Keratinocyte (primary cell): ENCODE measurements around the gene RBPJ. TPM values are rescaled to one million over a fixed set of nuclear protein-coding genes. Genes with fewer than 3 reads are reported as not detected.

Source experiments
- DNase-seq: peaks from one replicate; pipeline ENCODE4 v3.0.0-alpha.2; 2011; ENCODE audit warnings: low read depth, missing footprints, low spot score
- FAIRE-seq: peaks from 2 replicates; lab custom pipeline; 2011; peaks lifted over from hg19 to GRCh38; lab: Jason Lieb, UNC
- H2AFZ ChIP-seq: 2 replicates; pipeline ENCODE4 v1.6.0; 2012; ENCODE audit warnings: low read length, control low read depth, inconsistent platforms; ENCODE audit not compliant: control insufficient read depth
- H3K27ac ChIP-seq: 2 replicates; pipeline ENCODE4 v1.5.1; 2011; ENCODE audit warnings: low read length; ENCODE audit not compliant: control insufficient read depth, insufficient read depth
- H3K27me3 ChIP-seq: 3 replicates; pipeline ENCODE4 v1.6.0; 2011; ENCODE audit warnings: low read length; ENCODE audit not compliant: control insufficient read depth, insufficient read depth; ENCODE audit errors: extremely low read depth
- H3K36me3 ChIP-seq, 2 experiments: 2 replicates in 1 of 2; 3 replicates in 1 of 2; pipeline ENCODE4 v1.5.1; 2011; ENCODE audit warnings: low read length in 2 of 2, mild to moderate bottlenecking in 1 of 2; ENCODE audit not compliant: control insufficient read depth in 2 of 2, insufficient read depth in 2 of 2; ENCODE audit errors: extremely low read depth in 1 of 2
- H3K4me1 ChIP-seq: 3 replicates; pipeline ENCODE4 v1.5.1; 2011; ENCODE audit warnings: low read length; ENCODE audit not compliant: control insufficient read depth, insufficient read depth; ENCODE audit errors: extremely low read depth
- H3K4me2 ChIP-seq: 3 replicates; pipeline ENCODE4 v1.6.0; 2011; ENCODE audit warnings: low read depth, low read length; ENCODE audit not compliant: control insufficient read depth, insufficient read depth; ENCODE audit errors: extremely low read depth
- H3K4me3 ChIP-seq, 3 experiments: fragments of 200-600 bp in 1 of 3; sonication (generic) in 1 of 3; 2 replicates in 2 of 3; 3 replicates in 1 of 3; pipeline ENCODE4 v1.5.1; 2011 to 2016; ENCODE audit warnings: low read length in 3 of 3, mild to moderate bottlenecking in 3 of 3, control low read depth in 2 of 3, inconsistent platforms in 1 of 3, low read depth in 1 of 3, mixed read lengths in 1 of 3, mixed run types in 1 of 3, moderate library complexity in 1 of 3; ENCODE audit not compliant: control insufficient read depth in 2 of 3, insufficient read depth in 2 of 3; ENCODE audit errors: extremely low read depth in 1 of 3
- H3K79me2 ChIP-seq: 2 replicates; pipeline ENCODE4 v1.6.0; 2012; ENCODE audit warnings: low read length; ENCODE audit not compliant: control insufficient read depth, insufficient read depth
- H3K9ac ChIP-seq: 3 replicates; pipeline ENCODE4 v1.6.0; 2011; ENCODE audit warnings: low read length; ENCODE audit not compliant: control insufficient read depth, insufficient read depth; ENCODE audit errors: extremely low read depth
- H3K9me1 ChIP-seq: 3 replicates; pipeline ENCODE4 v1.6.0; 2011; ENCODE audit warnings: low read length; ENCODE audit not compliant: control insufficient read depth, insufficient read depth; ENCODE audit errors: extremely low read depth
- H3K9me3 ChIP-seq: 2 replicates; pipeline ENCODE4 v1.5.1; 2012; ENCODE audit warnings: low read depth, low read length; ENCODE audit not compliant: control insufficient read depth
- H4K20me1 ChIP-seq: 3 replicates; pipeline ENCODE4 v1.6.0; 2011; ENCODE audit warnings: low read length; ENCODE audit not compliant: control insufficient read depth, insufficient read depth; ENCODE audit errors: extremely low read depth
- EZH2 ChIP-seq: IDR thresholded peaks from one replicate; pipeline ENCODE4 v1.6.1; 2012; ENCODE audit warnings: inconsistent platforms, mild to moderate bottlenecking, low read length, moderate library complexity
- dilution Hi-C: fragments of 300-500 bp; cut with MboI; formaldehyde crosslinking; loops from one replicate; pipeline ENCODE4 v1.7.0; 2020; ENCODE audit warnings: low sequenced_read_pairs; ENCODE audit not compliant: extremely low pct_ligation_motif_present
- polyA plus RNA-seq, 5 experiments: library from polyadenylated mRNA; depleted of rRNA in 3 of 5; stranded (reverse) in 3 of 5; stranded (forward) in 1 of 5; unstranded in 1 of 5; fragments of >200 nt; gene quantifications; 1 replicate in 1 of 5; 2 replicates in 3 of 5; 3 replicates in 1 of 5; pipeline versions ENCODE4 v1.2.1 to v1.2.3, GENCODE V29; 2011 to 2012; ENCODE audit warnings: missing spikeins in 2 of 5, low read depth in 1 of 5, low replicate concordance in 1 of 5
- TF ChIP-seq, protein P1 (sequence below), 3 experiments: IDR thresholded peaks in 1 of 3; conservative IDR thresholded peaks in 1 of 3; optimal IDR thresholded peaks in 1 of 3; 2 replicates in 2 of 3; 3 replicates in 1 of 3; pipeline versions ENCODE3 to v1.5.1; 2011; ENCODE audit warnings: low read length in 3 of 3, mild to moderate bottlenecking in 3 of 3, moderate library complexity in 2 of 3, control low read depth in 1 of 3, inconsistent platforms in 1 of 3; ENCODE audit not compliant: insufficient read depth in 2 of 3; ENCODE audit errors: extremely low read depth in 1 of 3

RBPJ gene
- polyA plus RNA-seq, 1 donor (not counting 4 experiments of a cell fraction or from before 2014, with no cell fraction given): 38.0 TPM

DNA sequence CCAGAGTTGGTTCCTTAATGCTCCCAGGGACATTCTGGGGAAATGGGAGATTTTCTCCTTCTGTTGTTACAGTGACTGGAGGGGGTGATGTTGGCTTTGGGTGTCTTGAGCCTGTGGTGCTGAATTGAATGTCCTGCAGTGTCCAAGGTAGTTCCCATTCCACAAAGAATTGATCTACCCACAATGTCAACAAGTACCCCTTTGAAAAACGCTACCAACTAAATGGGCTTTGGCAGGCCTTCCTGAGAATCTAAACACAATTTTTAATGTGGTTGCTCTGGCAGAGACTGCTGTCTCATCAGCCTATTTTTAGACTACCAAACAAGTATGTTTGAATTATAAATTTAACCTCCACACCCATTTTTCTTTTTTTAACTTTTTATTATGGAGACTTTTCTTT lies 100.1 kb downstream of the RBPJ start:
- dilution Hi-C loops: no loop called here
- Histone ChIP-seq H3K4me2 (no peak overlapping the region), H3K27me3 (no peaks in the 10 kb centered on the region), H3K9me1 (no peaks in the 10 kb centered on the region), H3K79me2 (no peaks in the 10 kb centered on the region), H2AFZ (no peak overlapping the region), H3K9me3 (no peaks in the 10 kb centered on the region), H3K36me3 (peaks cover 0 to 3% of the 10 kb centered on the region in 2 experiments), H3K4me3 (no peak overlapping the region), H3K9ac (no peak overlapping the region), H3K27ac (no peak overlapping the region), H3K4me1 (no peaks in the 10 kb centered on the region), H4K20me1 (no peaks in the 10 kb centered on the region)
- FAIRE-seq: no peak
- TF ChIP-seq, protein P1, sequence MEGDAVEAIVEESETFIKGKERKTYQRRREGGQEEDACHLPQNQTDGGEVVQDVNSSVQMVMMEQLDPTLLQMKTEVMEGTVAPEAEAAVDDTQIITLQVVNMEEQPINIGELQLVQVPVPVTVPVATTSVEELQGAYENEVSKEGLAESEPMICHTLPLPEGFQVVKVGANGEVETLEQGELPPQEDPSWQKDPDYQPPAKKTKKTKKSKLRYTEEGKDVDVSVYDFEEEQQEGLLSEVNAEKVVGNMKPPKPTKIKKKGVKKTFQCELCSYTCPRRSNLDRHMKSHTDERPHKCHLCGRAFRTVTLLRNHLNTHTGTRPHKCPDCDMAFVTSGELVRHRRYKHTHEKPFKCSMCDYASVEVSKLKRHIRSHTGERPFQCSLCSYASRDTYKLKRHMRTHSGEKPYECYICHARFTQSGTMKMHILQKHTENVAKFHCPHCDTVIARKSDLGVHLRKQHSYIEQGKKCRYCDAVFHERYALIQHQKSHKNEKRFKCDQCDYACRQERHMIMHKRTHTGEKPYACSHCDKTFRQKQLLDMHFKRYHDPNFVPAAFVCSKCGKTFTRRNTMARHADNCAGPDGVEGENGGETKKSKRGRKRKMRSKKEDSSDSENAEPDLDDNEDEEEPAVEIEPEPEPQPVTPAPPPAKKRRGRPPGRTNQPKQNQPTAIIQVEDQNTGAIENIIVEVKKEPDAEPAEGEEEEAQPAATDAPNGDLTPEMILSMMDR (optimal IDR thresholded peaks at IDR 0.05 in 1 of 3, IDR thresholded peaks at IDR 0.05 in 1 of 3, conservative IDR thresholded peaks at IDR 0.05 in 1 of 3; ENCODE audit: extremely low read depth in 1 of 3, insufficient read depth in 2 of 3, low read length in 3 of 3): no peak
- no peak for TF ChIP-seq EZH2
- no peak for DNase-seq

DNA sequence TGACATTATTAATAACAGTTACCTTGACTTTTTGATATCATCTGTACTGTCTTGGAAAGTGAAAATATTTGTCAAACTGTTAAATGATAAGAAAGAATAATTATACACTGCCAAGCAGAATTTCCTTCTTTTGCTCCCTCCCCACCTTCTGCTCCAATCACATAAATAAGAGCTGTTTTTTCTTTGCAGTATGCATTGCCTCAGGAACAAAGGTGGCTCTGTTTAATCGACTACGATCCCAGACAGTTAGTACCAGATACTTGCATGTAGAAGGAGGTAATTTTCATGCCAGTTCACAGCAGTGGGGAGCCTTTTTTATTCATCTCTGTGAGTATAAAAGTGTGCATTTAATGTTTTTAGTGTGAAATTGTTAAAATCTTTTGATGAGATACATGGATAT lies 103.3 kb downstream of the RBPJ start:
- Histone ChIP-seq H3K36me3 (peaks cover under 1 to 3% of the 10 kb centered on the region in 2 experiments), H3K4me3 (no peak overlapping the region), H3K4me2 (no peak overlapping the region), H3K79me2 (no peaks in the 10 kb centered on the region), H3K27me3 (no peaks in the 10 kb centered on the region), H3K4me1 (no peaks in the 10 kb centered on the region), H3K27ac (no peak overlapping the region), H2AFZ (no peak overlapping the region), H4K20me1 (no peaks in the 10 kb centered on the region), H3K9ac (no peak overlapping the region), H3K9me1 (no peaks in the 10 kb centered on the region), H3K9me3 (no peaks in the 10 kb centered on the region)
- FAIRE-seq (no peak), DNase-seq (no peak)
- TF ChIP-seq, protein P1 (optimal IDR thresholded peaks at IDR 0.05 in 1 of 3, IDR thresholded peaks at IDR 0.05 in 1 of 3, conservative IDR thresholded peaks at IDR 0.05 in 1 of 3; ENCODE audit: extremely low read depth in 1 of 3, insufficient read depth in 2 of 3, low read length in 3 of 3): no peak
- TF ChIP-seq EZH2: no peak
- dilution Hi-C loops: no loop called here
